ENCODE data around the gene RERE.

DNA sequence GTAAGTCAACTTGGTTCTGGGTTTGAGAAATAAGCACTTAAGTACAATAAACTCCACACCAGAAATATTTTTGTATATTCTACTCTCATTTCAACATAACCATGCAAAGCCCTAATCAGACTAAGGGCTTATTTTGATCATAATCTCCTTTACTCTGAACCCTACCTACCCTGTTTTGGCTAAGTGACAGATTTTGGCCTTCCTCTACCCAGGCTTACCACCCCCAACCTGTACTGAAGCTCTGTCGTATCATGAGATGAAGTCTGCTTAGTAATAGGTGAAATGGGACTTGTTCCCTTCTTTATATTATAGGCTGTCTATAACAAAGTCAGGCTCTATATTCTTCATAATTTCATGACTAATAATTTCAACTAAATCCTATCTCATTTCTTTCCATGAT is 135.5 kb downstream of the RERE start:
- no peak for TF ChIP-seq CTCF (IDR thresholded peaks at IDR 0.05; ENCODE audit: low read depth, low read length, poor library complexity, severe bottlenecking)
- no peak for TF ChIP-seq EZH2phosphoT487 (IDR thresholded peaks at IDR 0.05; ENCODE audit: borderline replicate concordance, low read length)
